Endodermal cell (in vitro differentiated cells): ENCODE data around the gene HTR6. TPM values are rescaled to one million over a fixed set of nuclear protein-coding genes. Genes with fewer than 3 reads are reported as not detected.
"Not testable (repeated sequence)": the region's sequence is repeated elsewhere in the genome, so short reads cannot be mapped to it uniquely, and the experiment has no call there.

Experiments
- DNase-seq: peaks from one replicate; pipeline ENCODE4 v3.0.0-alpha.2; 2017
- H3K27ac ChIP-seq: 2 replicates; pipeline ENCODE4 v1.5.1; 2013; ENCODE audit warnings: mild to moderate bottlenecking, low read depth, low read length, moderate library complexity
- H3K27me3 ChIP-seq: 2 replicates; pipeline ENCODE4 v1.6.1; 2013; ENCODE audit warnings: mild to moderate bottlenecking, low read length, moderate library complexity; ENCODE audit not compliant: insufficient read depth, control insufficient read depth, poor library complexity, severe bottlenecking
- H3K36me3 ChIP-seq: 2 replicates; pipeline ENCODE4 v1.7.0; 2013; ENCODE audit warnings: mild to moderate bottlenecking, low read length, moderate library complexity; ENCODE audit not compliant: control insufficient read depth, insufficient read depth
- H3K4me1 ChIP-seq: one replicate; pipeline ENCODE4 v1.7.0; 2013; ENCODE audit warnings: low read length; ENCODE audit not compliant: control insufficient read depth, insufficient read depth
- H3K4me3 ChIP-seq: 2 replicates; pipeline ENCODE4 v1.5.1; 2013; ENCODE audit warnings: mild to moderate bottlenecking, low read length, moderate library complexity
- H3K9ac ChIP-seq: 2 replicates; pipeline ENCODE4 v1.6.1; 2013; ENCODE audit warnings: mild to moderate bottlenecking, low read length, moderate library complexity; ENCODE audit not compliant: poor library complexity, severe bottlenecking; ENCODE audit errors: extremely low read depth
- H3K9me3 ChIP-seq: 2 replicates; pipeline ENCODE4 v1.6.1; 2013; ENCODE audit warnings: mild to moderate bottlenecking, low read length, moderate library complexity; ENCODE audit not compliant: control insufficient read depth
- H3K27ac Mint-ChIP-seq: 2 replicates; pipeline ENCODE4 v1.8.0; 2020; ENCODE audit warnings: mixed read lengths
- H3K27me3 Mint-ChIP-seq: 2 replicates; pipeline ENCODE4 v1.8.0; 2021; ENCODE audit warnings: mild to moderate bottlenecking, mixed read lengths; ENCODE audit not compliant: insufficient read depth
- H3K36me3 Mint-ChIP-seq: 2 replicates; pipeline ENCODE4 v1.8.0; 2020; ENCODE audit warnings: low read depth, mixed read lengths
- H3K4me1 Mint-ChIP-seq: 2 replicates; pipeline ENCODE4 v1.8.0; 2020; ENCODE audit warnings: mixed read lengths
- H3K4me3 Mint-ChIP-seq: 2 replicates; pipeline ENCODE4 v1.8.0; 2020; ENCODE audit warnings: mild to moderate bottlenecking, moderate library complexity, mixed read lengths
- H3K9me3 Mint-ChIP-seq: 2 replicates; pipeline ENCODE4 v1.8.0; 2020; ENCODE audit warnings: mild to moderate bottlenecking, mixed read lengths
- WGBS, 2 experiments: methylation state at CpG; one replicate each; pipeline versions ENCODE4 v1.1.5 to v1.1.7; 2013; ENCODE audit warnings: missing lambda C conversion rate in 2 of 2, mixed read lengths in 1 of 2; ENCODE audit not compliant: insufficient coverage in 1 of 2, insufficient read length in 1 of 2; 5-methylcytosine and 5-hydroxymethylcytosine counted together
- total RNA-seq, 2 donors: library from RNA; stranded (reverse); fragmentation: NEBNext Ultra II Directional in 1 of 2; extraction: Animal tissue kit (Norgen Biotek cat#: 25700) in 1 of 2; gene quantifications; 2 replicates in 1 of 2; 3 replicates in 1 of 2; pipeline ENCODE4 v1.2.1, GENCODE V29; 2021
- TF ChIP-seq, protein P1 (sequence below): fragments of 200-600 bp; sonication (generic); conservative IDR thresholded peaks from 2 replicates; pipeline ENCODE4 v1.5.0; 2021; ENCODE audit warnings: antibody characterized with exemption, mild to moderate bottlenecking

The HTR6 gene
- total RNA-seq, 2 donors from 2014 or later: 0.31 TPM; not detected in 1

DNA sequence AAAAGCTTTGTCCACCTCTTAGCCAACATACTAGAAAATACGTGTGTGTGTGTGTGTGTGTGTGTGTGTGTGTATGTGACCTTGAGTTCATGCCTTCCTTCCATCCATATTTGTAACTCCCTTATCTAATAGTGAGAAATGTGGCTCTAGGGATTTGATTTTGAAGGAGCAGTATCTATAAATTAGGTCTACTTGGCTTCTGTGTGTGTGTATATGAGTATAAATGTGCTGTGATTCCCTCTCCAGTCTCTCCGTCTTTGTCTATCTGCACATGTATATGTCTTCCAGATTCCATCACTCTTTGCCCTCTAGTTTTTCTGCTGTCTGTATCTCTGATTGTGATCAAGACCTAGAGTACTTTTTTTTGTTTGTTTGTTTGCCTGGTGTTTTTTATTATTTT, 32.5 kb upstream of the HTR6 start:
- no peak overlapping the region for H3K27ac Mint-ChIP-seq
- no peaks in the 10 kb centered on the region for H3K9me3 Mint-ChIP-seq
- peaks cover 4% of the 10 kb centered on the region for H3K9me3 ChIP-seq
- H3K4me3 ChIP-seq: no peak overlapping the region
- no peak for DNase-seq
- peaks cover 15% of the 10 kb centered on the region for H3K36me3 Mint-ChIP-seq
- no peaks in the 10 kb centered on the region for H3K4me1 ChIP-seq
- TF ChIP-seq, protein P1, sequence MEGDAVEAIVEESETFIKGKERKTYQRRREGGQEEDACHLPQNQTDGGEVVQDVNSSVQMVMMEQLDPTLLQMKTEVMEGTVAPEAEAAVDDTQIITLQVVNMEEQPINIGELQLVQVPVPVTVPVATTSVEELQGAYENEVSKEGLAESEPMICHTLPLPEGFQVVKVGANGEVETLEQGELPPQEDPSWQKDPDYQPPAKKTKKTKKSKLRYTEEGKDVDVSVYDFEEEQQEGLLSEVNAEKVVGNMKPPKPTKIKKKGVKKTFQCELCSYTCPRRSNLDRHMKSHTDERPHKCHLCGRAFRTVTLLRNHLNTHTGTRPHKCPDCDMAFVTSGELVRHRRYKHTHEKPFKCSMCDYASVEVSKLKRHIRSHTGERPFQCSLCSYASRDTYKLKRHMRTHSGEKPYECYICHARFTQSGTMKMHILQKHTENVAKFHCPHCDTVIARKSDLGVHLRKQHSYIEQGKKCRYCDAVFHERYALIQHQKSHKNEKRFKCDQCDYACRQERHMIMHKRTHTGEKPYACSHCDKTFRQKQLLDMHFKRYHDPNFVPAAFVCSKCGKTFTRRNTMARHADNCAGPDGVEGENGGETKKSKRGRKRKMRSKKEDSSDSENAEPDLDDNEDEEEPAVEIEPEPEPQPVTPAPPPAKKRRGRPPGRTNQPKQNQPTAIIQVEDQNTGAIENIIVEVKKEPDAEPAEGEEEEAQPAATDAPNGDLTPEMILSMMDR: no peak
- peaks cover 8% of the 10 kb centered on the region for H3K36me3 ChIP-seq
- no peaks in the 10 kb centered on the region for H3K27me3 ChIP-seq
- H3K27ac ChIP-seq: no peak overlapping the region
- no peaks in the 10 kb centered on the region for H3K27me3 Mint-ChIP-seq
- H3K4me1 Mint-ChIP-seq: peaks cover 4% of the 10 kb centered on the region
- H3K9ac ChIP-seq: no peak overlapping the region
- no peak overlapping the region for H3K4me3 Mint-ChIP-seq
- WGBS, 2 experiments: 100% methylated on average over 1 of the region's 2 CpGs; no CpG with 5 or more reads in 1 of the 2 experiments

DNA sequence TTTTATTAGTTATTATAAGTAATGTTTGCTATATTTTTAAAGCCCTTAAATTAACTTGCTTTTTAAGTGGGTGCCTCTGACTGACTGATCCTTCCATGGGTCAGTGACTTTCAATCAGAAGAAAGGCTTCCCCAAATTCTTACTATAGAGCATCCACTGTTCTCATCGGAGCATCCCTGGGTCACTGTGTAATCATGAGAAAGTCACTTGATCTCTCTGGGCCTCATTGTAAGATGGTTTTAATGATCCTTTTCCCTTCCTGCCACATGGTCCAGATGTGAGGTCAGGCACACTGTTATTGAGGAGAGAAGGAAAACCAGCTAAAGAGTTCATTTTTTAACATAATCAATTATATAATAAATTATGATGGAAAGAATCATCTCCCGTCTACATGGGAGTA, 31.6 kb upstream of the HTR6 start:
- peaks cover 4% of the 10 kb centered on the region for H3K4me1 Mint-ChIP-seq
- DNase-seq: no peak
- Histone ChIP-seq H3K4me1 (no peaks in the 10 kb centered on the region), H3K4me3 (no peak overlapping the region), H3K27ac (no peak overlapping the region), H3K36me3 (no peaks in the 10 kb centered on the region), H3K27me3 (no peaks in the 10 kb centered on the region), H3K9ac (no peak overlapping the region), H3K9me3 (no peaks in the 10 kb centered on the region)
- peaks cover 7% of the 10 kb centered on the region for H3K36me3 Mint-ChIP-seq
- TF ChIP-seq, protein P1: no peak
- H3K27me3 Mint-ChIP-seq: no peaks in the 10 kb centered on the region
- H3K4me3 Mint-ChIP-seq: no peak overlapping the region
- no peak overlapping the region for H3K27ac Mint-ChIP-seq
- 96% methylated on average over 2 of the region's 2 CpGs; no CpG with 5 or more reads in 1 of the 2 experiments for WGBS, 2 experiments
- no peaks in the 10 kb centered on the region for H3K9me3 Mint-ChIP-seq

DNA sequence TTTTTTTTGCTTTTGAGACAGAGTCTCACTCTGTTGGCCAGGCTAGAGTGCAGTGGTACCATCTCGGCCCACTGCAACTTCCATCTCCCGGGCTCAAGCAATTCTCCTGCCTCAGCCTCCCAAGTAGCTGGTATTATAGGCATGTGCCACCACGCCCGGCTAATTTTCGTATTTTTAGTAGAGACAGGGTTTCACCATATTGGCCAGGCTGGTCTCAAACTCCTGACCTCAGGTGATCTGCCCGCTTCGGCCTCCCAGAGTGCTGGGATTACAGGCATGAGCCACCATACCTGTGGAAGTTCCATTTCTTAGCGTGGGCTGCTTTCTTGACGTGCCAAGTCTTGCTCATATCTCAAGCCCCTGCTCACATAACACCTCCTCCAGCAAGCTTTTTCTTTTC, 29.6 kb upstream of the HTR6 start:
- H3K4me3 ChIP-seq, H3K4me1 Mint-ChIP-seq, H3K9me3 Mint-ChIP-seq, H3K27ac Mint-ChIP-seq, H3K27me3 ChIP-seq, H3K27me3 Mint-ChIP-seq, H3K9me3 ChIP-seq, H3K4me3 Mint-ChIP-seq, H3K36me3 Mint-ChIP-seq, H3K4me1 ChIP-seq, DNase-seq, H3K36me3 ChIP-seq, H3K27ac ChIP-seq, H3K9ac ChIP-seq: not testable (repeated sequence)
- WGBS, 2 experiments: 88 to 97% methylated on average over 9 of the region's 9 CpGs

DNA sequence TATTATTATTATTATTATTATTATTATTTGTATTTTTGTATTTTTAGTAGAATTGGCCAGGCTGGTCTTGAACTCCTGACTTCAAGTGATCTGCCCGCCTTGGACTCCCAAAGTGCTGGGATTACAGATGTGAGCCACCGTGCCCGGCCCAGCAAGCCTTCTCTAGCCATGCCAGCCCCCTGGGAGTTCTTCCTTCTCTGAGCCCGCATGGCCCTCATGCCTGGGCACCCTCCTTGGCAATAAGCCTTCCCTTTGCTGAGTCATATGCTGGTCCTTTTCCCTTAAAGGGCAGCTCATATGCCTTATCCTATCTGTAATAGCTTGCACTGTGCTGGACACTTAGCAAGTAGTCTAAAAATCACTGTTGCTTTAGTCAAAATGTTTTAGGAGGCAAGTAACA, 29.0 kb upstream of the HTR6 start:
- H3K4me1 ChIP-seq: peaks cover 4% of the 10 kb centered on the region
- Mint-ChIP-seq H3K4me1 (peaks cover 8% of the 10 kb centered on the region), H3K36me3 (no peaks in the 10 kb centered on the region), H3K4me3 (no peak overlapping the region), H3K27me3 (peaks cover under 1% of the 10 kb centered on the region), H3K9me3 (no peaks in the 10 kb centered on the region), H3K27ac (no peak overlapping the region)
- 85 to 89% methylated on average over 4 of the region's 4 CpGs for WGBS, 2 experiments
- TF ChIP-seq, protein P1: no peak
- no peak for DNase-seq
- no peaks in the 10 kb centered on the region for H3K9me3 ChIP-seq
- no peak overlapping the region for H3K4me3 ChIP-seq
- no peaks in the 10 kb centered on the region for H3K27me3 ChIP-seq
- no peak overlapping the region for H3K27ac ChIP-seq
- H3K36me3 ChIP-seq: no peaks in the 10 kb centered on the region
- H3K9ac ChIP-seq: no peak overlapping the region
